Stimulated activated naive CD8-positive, alpha-beta T cell treated with anti-CD3 and anti-CD28 coated beads, Interleukin-15, Interleukin-2, amounts not matched to agents 100 ng/mL and 50 ng/mL, for 24 hours (primary cell): Measurements from ENCODE around the gene INPP4B.

ENCODE experiments used
- H3K27ac Mint-ChIP-seq: one replicate; pipeline ENCODE4 v1.8.0; 2021; ENCODE audit warnings: mild to moderate bottlenecking, mixed read lengths
- H3K27me3 Mint-ChIP-seq: one replicate; pipeline ENCODE4 v1.8.0; 2021; ENCODE audit warnings: mixed read lengths
- H3K36me3 Mint-ChIP-seq: one replicate; pipeline ENCODE4 v1.8.0; 2021; ENCODE audit warnings: low read depth, mixed read lengths
- H3K4me1 Mint-ChIP-seq: one replicate; pipeline ENCODE4 v1.8.0; 2021; ENCODE audit warnings: low read depth, mixed read lengths
- H3K4me3 Mint-ChIP-seq: one replicate; pipeline ENCODE4 v1.8.0; 2021; ENCODE audit warnings: mild to moderate bottlenecking, mixed read lengths
- H3K9me3 Mint-ChIP-seq: one replicate; pipeline ENCODE4 v1.8.0; 2021; ENCODE audit warnings: mixed read lengths

INPP4B gene

GRCh38 chr4:142124874-142125273 lies 721.2 kb downstream of the INPP4B start:
- Mint-ChIP-seq H3K27me3 (no peaks in the 10 kb centered on the region), H3K36me3 (peaks cover 33% of the 10 kb centered on the region), H3K4me3 (no peak overlapping the region), H3K4me1 (peaks cover 7% of the 10 kb centered on the region), H3K9me3 (no peaks in the 10 kb centered on the region), H3K27ac (no peak overlapping the region)

- Mint-ChIP-seq H3K27me3 (no peaks in the 10 kb centered on the region), H3K9me3 (no peaks in the 10 kb centered on the region), H3K4me1 (no peaks in the 10 kb centered on the region), H3K4me3 (no peak overlapping the region), H3K27ac (no peak overlapping the region), H3K36me3 (peaks cover 55% of the 10 kb centered on the region)
Observed at GRCh38 chr4:142121448-142122350, 724.4 kb downstream of the INPP4B start.

- Mint-ChIP-seq H3K4me1 (no peaks in the 10 kb centered on the region), H3K4me3 (no peak overlapping the region), H3K27me3 (no peaks in the 10 kb centered on the region), H3K9me3 (no peaks in the 10 kb centered on the region), H3K27ac (no peak overlapping the region), H3K36me3 (peaks cover 63% of the 10 kb centered on the region)
Observed at GRCh38 chr4:142120921-142121320, 725.2 kb downstream of the INPP4B start.

GRCh38 chr4:142112451-142112850 lies 733.6 kb downstream of the INPP4B start:
- Mint-ChIP-seq H3K36me3 (peaks cover 55% of the 10 kb centered on the region), H3K4me3 (no peak overlapping the region), H3K27me3 (no peaks in the 10 kb centered on the region), H3K9me3 (no peaks in the 10 kb centered on the region), H3K4me1 (no peaks in the 10 kb centered on the region), H3K27ac (no peak overlapping the region)

GRCh38 chr4:142110136-142110535 lies 736.0 kb downstream of the INPP4B start:
- Mint-ChIP-seq H3K27me3 (no peaks in the 10 kb centered on the region), H3K4me1 (no peaks in the 10 kb centered on the region), H3K27ac (no peak overlapping the region), H3K36me3 (peaks cover 44% of the 10 kb centered on the region), H3K9me3 (no peaks in the 10 kb centered on the region), H3K4me3 (no peak overlapping the region)

- Mint-ChIP-seq H3K36me3 (peaks cover 53% of the 10 kb centered on the region), H3K27ac (no peak overlapping the region), H3K9me3 (no peaks in the 10 kb centered on the region), H3K4me1 (no peaks in the 10 kb centered on the region), H3K27me3 (no peaks in the 10 kb centered on the region), H3K4me3 (no peak overlapping the region)
Observed at GRCh38 chr4:142104041-142104440, 742.1 kb downstream of the INPP4B start.

- no peak overlapping the region for H3K27ac Mint-ChIP-seq
- H3K4me1 Mint-ChIP-seq: peaks cover 8% of the 10 kb centered on the region
- peaks cover 50% of the 10 kb centered on the region for H3K36me3 Mint-ChIP-seq
- no peaks in the 10 kb centered on the region for H3K9me3 Mint-ChIP-seq
- no peaks in the 10 kb centered on the region for H3K27me3 Mint-ChIP-seq
- no peak overlapping the region for H3K4me3 Mint-ChIP-seq
Observed at GRCh38 chr4:142101401-142101800, 744.7 kb downstream of the INPP4B start.

- Mint-ChIP-seq H3K9me3 (no peaks in the 10 kb centered on the region), H3K4me1 (peaks cover 8% of the 10 kb centered on the region), H3K27ac (no peak overlapping the region), H3K27me3 (no peaks in the 10 kb centered on the region), H3K4me3 (no peak overlapping the region), H3K36me3 (peaks cover 51% of the 10 kb centered on the region)
Observed at GRCh38 chr4:142100941-142101340, 745.2 kb downstream of the INPP4B start.

- Mint-ChIP-seq H3K4me1 (peaks cover 8% of the 10 kb centered on the region), H3K36me3 (peaks cover 60% of the 10 kb centered on the region), H3K4me3 (no peak overlapping the region), H3K9me3 (no peaks in the 10 kb centered on the region), H3K27me3 (no peaks in the 10 kb centered on the region), H3K27ac (peak overlapping the region; percentile 18)
Observed at GRCh38 chr4:142098900-142099545, 747.1 kb downstream of the INPP4B start.

- peaks cover 62% of the 10 kb centered on the region for H3K36me3 Mint-ChIP-seq
- H3K4me3 Mint-ChIP-seq: no peak overlapping the region
- H3K4me1 Mint-ChIP-seq: peaks cover 8% of the 10 kb centered on the region
- H3K27ac Mint-ChIP-seq: peak overlapping the region; percentile 18
- H3K27me3 Mint-ChIP-seq: no peaks in the 10 kb centered on the region
- no peaks in the 10 kb centered on the region for H3K9me3 Mint-ChIP-seq
Observed at GRCh38 chr4:142098380-142098779, 747.7 kb downstream of the INPP4B start.

GRCh38 chr4:142097015-142097414 lies 749.1 kb downstream of the INPP4B start:
- Mint-ChIP-seq H3K4me1 (peaks cover 8% of the 10 kb centered on the region), H3K4me3 (no peak overlapping the region), H3K36me3 (peaks cover 60% of the 10 kb centered on the region), H3K9me3 (no peaks in the 10 kb centered on the region), H3K27ac (no peak overlapping the region), H3K27me3 (no peaks in the 10 kb centered on the region)

- Mint-ChIP-seq H3K9me3 (no peaks in the 10 kb centered on the region), H3K36me3 (peaks cover 57% of the 10 kb centered on the region), H3K4me1 (peaks cover 8% of the 10 kb centered on the region), H3K27ac (peak overlapping the region; percentile 23), H3K27me3 (no peaks in the 10 kb centered on the region), H3K4me3 (no peak overlapping the region)
Observed at GRCh38 chr4:142095886-142096605, 750.1 kb downstream of the INPP4B start.

- Mint-ChIP-seq H3K36me3 (peaks cover 38% of the 10 kb centered on the region), H3K27ac (peak overlapping the region; percentile 26), H3K4me1 (no peaks in the 10 kb centered on the region), H3K4me3 (no peak overlapping the region), H3K9me3 (no peaks in the 10 kb centered on the region), H3K27me3 (no peaks in the 10 kb centered on the region)
Observed at GRCh38 chr4:142092941-142093340, 753.2 kb downstream of the INPP4B start.

- H3K4me3 Mint-ChIP-seq: no peak overlapping the region
- H3K27me3 Mint-ChIP-seq: no peaks in the 10 kb centered on the region
- H3K9me3 Mint-ChIP-seq: no peaks in the 10 kb centered on the region
- peaks cover 39% of the 10 kb centered on the region for H3K36me3 Mint-ChIP-seq
- H3K4me1 Mint-ChIP-seq: no peaks in the 10 kb centered on the region
- no peak overlapping the region for H3K27ac Mint-ChIP-seq
Observed at GRCh38 chr4:142091691-142092182, 754.4 kb downstream of the INPP4B start.

GRCh38 chr4:142091085-142091513 lies 755.0 kb downstream of the INPP4B start:
- H3K36me3 Mint-ChIP-seq: peaks cover 42% of the 10 kb centered on the region
- no peaks in the 10 kb centered on the region for H3K27me3 Mint-ChIP-seq
- no peaks in the 10 kb centered on the region for H3K4me1 Mint-ChIP-seq
- H3K4me3 Mint-ChIP-seq: no peak overlapping the region
- H3K9me3 Mint-ChIP-seq: no peaks in the 10 kb centered on the region
- no peak overlapping the region for H3K27ac Mint-ChIP-seq
